NOMO-1 treated with DMSO at 0.1 percent for 48 hours (cell line): ENCODE results near the gene SPRR5.
A peak's percentile ranks its signal among the peaks of the same experiment; 100 is the strongest.

Source experiments
- DNase-seq: peaks from one replicate; lab custom pipeline; 2025; ENCODE audit not compliant: unreplicated experiment; lab: John Stamatoyannopoulos, UW

SPRR5 gene, protein sequence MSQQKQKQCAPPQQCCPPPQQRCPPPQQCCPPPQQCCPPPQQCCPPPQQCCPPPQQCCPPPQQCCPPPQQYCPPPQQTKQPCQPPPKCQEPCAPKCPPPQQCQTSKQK

DNA sequence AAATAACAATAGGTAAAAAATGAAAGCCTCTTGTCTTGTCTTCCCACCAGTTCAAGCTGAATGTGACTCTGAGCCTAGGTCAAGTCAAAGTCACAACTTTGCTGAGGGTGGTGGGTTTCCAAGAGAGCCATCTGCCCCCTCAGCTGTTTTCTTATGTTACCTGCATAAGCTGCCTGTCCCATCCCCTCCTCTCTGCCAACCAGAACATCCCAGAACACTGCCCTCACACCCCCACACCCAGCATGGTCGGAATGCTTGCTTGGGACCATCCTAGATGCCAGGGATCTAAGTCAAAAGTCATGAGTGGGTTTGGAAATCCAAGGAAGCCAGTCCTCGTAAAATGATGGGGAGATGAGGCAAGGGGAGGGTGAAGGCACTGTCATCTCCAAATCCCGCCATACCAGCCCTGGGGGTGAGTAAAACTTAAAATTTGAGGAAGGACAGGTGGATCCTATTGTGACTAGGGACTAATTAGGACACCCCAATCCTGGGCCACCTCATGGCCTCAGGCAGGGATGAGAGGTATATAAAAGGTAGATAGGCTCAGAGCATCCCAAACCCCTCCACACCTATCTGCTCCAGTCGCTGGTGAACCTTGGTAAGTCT, at the start of gene SPRR5:
Gene SPRR5, plus strand, starts transcription at position 556 of the 606 bp plus-strand sequence. CDS start 1,349 bp downstream, outside the sequence.
- DNase-seq, result no peak

DNA sequence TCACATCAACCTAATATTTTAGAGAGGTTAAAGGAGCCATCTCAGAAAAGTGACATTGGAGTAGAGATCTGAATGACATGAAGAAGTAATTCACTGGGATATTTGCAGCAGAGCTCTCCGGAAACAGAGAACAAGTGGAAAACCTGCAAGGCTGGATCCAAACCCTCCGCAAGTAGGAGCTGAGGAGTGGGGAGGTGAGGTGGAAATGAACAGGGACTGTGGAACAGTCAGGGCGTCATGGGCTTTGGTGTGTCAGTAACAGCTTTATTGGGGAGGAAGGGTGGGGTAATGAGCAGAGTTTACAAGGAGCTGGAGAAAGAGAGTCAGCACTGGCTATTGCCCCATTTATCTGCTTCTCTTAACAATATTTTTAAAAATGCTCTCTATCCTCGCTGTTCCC, 48.0 kb upstream of the SPRR5 start:
- DNase-seq, result no peak

DNA sequence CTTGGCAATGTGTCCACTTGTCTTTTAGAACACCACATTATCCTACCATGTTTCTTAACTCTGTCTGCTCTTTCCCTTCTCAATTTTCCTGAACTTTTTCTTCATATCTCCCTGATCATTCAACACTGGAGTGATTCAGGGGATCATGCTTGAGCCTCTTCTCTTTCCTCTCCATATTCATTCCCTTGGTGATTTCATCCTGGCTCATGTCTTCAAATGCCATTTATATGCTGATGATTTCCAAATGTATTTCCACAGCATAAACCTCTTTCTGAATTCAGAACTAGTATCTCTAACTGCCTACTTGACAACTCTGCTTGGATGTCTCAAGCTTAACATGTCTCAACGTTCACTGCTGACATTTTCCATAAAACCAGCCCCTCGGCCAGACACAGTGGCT, 47.1 kb upstream of the SPRR5 start:
- no peak for DNase-seq

DNA sequence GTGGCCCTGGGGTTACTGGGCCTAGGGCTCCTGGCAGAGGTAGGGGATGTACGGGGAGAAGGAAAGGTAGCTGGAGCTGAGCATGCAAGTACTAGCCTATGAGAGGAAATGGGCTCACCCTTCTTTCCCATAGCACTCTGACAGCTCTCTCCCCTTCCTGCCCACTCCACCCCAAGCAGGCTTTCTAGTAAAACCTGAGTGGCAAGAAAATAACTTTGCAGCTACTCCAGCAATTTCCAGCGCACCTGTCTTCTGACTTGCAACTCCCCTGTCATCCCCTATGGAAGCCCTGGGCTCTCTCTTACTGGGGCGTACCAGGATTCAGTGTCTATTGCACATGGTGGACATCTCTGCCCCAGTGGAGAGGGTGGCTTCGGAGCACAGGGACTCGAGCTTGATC, 45.4 kb upstream of the SPRR5 start:
- no peak for DNase-seq

DNA sequence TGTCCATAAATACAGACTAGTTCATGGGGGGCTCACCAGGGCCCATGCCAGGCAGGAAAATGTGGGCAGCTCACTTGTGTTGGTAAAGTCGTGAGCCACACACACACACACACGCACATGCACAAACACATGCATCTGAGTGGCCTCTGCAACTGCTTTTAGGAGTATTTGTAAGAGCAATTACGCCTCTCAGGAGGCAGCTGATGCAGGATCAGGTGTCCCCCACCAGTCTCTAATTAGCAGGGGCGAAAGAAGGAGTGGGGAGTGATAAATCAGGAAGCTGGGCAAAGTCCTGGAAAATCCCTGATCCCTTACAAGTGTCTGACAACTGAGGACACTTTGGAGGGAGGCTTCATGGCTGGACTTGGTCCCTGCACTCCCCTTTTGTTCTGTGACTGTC, 44.4 kb upstream of the SPRR5 start:
- DNase-seq, result no peak

DNA sequence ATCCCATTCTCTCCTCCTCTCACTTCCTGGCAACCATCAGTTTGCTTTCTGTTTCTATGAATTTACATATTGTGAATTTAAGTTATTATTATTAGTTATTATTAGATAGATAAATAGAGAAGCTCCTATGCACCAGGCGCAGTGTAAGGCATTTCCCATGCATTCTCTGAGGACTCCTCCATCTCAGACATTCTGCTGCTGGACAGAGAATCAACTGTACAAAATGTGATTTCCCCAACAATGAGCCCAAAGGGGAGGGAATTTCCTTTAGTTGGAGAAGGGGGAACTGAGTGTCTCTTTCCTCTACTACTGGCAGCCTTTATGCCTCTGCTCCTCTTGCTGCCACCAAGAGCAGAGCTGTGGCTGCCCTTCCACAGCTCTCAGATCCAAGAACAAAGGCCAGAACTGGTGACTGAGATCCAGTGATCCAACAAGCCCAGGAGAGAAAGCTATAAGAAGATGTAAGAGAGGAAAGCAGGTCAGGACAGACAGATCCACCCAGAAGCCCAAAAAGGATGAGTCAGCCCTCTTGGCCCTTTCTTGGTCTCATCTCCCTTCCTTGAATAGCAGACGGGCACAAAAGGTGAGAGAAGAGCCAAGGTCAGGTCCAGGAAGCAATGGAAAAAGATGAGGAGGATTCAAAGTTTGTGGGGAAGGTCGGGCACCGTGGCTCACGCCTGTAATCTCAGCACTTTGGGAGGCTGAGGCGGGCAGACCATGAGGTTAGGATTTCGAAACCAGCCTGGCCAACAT, 42.1 kb upstream of the SPRR5 start:
- no peak for DNase-seq

DNA sequence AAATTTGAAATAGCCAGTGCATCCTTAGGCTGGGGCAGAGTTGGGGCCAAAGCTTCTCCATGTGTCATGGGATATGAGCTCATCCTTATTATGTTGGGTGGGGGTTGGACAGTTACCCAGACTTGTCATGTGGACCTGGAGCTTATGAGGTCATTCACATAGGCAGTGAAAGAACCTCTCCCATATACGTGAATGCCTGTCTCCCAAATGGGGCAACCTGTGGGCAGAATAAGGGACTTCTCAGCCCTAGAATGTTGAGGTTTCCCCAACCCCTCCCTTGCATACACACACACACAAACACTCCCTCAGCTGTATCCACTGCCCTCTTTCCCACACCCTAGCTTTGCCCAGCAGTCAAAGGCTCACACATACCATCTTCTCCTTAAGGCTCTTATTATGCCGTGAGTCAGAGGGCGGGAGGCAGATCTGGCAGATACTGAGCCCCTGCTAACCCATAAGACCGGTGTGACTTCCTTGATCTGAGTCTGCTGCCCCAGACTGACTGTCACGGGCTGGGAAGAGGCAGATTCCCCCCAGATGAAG, 40.9 kb upstream of the SPRR5 start:
- no peak for DNase-seq

DNA sequence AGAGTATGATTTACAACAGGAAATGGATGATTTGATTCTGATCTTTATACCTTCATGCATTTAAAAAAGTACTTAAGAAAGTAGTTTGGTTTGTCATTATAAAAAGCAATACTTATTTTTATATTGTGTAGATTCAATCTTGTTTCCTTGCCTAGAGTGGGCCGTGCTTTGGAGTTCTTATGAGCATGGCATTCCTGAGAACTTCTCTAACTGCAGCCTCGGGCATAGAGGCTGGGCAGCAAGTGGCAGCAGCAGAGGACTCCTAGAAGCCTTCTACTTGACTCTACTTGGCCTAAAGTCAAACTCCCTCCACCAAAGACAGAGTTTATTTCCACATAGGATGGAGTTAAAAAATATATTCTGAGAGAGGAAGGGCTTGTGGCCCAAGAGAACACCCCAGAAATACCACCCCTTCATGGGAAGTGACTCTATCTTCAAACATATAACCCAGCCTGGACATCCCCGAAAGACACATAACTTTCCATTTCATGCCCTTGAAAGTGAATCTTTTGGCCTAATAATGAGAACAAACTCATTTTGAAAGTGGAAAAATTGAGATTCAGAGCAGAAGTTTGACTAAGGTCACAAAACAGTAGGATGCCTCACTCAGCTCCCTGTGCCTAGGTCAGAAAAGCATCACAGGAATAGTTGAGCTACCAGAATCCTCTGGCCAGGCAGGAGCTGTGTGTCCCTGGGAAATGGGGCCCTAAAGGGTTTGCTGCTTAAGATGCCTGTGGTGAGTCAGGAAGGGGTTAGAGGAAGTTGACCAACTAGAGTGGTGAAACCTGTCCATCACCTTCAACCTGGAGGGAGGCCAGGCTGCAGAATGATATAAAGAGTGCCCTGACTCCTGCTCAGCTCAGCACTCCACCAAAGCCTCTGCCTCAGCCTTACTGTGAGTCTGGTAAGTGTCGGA, 39.1 kb upstream of the SPRR5 start, which contains the start of gene IVL:
Gene IVL, plus strand, starts transcription at position 861 of the 916 bp plus-strand sequence. CDS start 1,252 bp downstream, outside the sequence.
- no peak for DNase-seq

DNA sequence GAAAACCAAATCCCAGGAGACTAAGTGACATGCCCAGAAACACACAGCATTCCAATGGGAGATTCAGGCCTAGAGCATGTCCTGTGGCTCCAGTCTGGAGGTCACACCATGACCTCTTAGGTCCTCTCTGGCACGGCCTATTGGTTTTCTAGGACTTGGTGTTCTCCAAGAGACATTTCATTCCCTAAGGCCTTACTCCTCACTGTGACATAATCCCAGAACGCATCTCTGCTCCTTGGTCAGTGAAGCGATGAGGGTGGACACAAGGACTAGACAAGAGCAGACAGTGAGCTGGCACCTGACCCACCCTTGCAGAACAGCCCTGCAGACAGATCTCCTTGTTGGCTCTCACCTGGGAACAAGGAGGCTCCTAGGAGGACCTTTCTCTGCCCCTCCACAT, 37.8 kb upstream of the SPRR5 start:
- DNase-seq, result no peak

DNA sequence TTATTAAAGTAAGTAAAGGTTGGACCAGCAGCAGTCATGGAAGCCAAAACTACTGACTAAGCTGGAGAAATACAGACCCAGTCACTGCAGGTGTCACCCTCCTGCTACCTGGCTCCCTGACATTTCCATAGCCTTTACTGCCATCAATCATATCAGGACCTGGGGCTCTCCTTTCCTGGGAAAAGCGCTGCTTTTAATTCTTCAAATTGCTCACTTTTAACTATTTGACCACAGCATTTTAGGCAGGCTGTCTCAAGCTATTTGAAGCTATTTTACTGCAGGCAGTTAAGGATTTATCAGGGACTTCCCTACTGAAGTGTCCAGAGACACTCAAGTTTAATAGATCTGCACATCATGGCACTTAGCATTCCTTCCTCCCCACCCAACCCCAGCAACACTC, 34.5 kb upstream of the SPRR5 start:
- no peak for DNase-seq

DNA sequence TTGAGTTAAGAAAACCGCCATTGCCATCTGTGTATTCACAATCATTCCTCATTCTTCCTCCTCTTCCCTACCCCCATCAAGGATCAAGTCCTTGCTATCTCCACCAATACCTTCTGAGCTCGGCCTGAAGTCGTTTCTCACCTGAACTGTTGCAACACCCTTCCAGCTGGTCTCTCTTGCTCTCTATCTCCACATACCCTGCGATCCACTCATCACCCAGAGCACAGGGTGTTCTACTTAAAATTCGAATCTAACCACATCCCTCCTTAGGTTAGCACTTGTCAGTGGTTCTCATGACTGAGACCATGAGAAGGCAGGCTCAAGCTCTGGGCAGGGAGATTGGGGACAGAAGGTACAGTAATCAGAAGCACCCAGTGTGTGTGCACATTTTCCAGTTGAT, 34.1 kb upstream of the SPRR5 start:
- no peak for DNase-seq

DNA sequence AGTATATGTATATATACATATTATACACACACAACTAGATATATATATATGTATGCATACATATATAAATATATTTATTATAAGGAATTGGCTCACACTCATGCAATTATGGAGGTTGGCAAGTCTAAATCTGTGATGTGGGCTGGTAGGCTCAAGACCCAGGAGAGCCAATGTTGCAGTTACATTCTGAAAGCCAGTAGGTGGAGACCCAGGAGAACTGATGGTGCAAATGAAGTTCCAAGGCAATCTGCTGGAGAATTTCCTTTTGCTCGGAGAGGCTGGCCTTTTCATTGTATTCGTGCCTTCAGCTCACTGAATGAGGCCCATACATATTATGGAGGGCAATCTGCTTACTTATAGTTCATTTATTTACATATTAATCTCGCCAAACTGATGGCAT, 29.2 kb upstream of the SPRR5 start:
- DNase-seq, result no peak

DNA sequence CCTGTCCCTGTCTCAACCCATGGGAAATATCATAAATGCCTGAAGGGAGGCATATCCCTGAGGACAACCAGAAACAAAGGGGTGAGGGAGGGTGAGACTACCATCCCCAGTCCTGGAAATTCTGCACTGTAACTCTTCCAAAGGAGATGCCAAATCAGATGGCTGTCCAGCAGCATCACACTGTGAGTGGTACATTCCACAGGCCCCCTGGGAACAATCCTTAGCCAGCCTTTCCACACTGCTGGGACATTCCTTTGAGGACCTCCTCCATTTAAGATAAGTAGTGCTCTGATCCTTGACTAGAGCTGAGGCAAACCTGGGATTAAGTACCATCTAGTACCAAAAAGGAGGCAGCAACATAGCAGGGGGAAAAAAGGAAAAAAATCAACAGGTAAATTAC, 27.9 kb upstream of the SPRR5 start:
- no peak for DNase-seq

DNA sequence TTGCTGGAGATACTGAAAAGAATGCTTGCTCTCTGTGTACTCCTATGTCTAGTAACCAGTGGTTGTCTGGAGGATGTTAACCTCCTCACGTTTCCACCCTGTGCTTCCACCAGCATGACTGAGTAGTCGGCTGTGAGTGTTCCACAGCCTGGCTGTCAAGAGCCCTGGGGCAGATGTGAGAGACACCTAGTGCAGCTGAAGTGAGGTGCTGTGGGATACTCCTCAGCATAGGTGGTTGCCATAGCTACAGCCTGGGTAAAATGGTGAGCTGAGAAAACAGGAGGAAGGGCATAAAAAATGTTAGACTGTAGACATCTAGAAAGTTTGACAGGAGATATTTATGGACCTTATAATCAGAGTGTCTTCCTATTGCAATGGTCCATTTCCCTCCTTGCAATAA, 22.8 kb upstream of the SPRR5 start:
- DNase-seq, result no peak

DNA sequence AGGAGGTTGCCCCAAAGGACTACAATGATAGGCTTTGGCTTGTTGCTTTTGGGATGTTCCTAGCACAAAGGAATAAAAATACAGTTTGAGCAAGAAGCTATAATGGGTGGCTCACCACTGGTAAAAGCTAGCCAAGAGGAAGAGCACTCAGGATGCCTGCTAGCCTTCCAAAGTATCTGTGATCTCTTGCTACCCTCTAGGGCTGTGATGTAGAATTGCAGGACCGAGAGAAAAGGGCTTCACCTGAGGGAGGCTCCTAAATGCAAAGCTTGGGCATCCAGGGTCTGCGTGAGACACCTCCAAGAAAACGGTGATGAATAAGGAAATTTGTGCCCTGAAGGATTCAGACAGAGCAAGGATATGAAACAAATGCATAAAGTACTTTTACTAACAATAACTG, 20.9 kb upstream of the SPRR5 start:
- DNase-seq, result peak; percentile 6

DNA sequence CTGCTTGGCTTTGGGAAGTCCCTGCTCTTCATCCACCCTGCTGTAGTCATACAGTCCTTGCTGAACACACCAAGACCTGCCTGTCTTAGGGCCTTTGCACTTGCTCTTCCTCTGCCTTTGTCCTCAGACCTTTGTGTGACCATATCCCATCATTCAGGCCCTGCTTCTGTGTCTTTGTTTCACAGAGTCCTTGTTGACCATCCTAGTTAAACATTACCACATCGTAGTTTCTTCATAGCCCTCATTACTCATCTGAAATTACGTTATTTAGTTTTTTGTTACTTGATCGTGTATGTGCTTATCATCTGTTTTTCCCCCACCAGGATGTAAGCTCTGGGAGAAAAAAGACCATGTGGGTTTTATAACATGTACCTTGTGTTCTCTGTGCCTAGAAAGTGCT, 18.3 kb upstream of the SPRR5 start:
- DNase-seq, result no peak

DNA sequence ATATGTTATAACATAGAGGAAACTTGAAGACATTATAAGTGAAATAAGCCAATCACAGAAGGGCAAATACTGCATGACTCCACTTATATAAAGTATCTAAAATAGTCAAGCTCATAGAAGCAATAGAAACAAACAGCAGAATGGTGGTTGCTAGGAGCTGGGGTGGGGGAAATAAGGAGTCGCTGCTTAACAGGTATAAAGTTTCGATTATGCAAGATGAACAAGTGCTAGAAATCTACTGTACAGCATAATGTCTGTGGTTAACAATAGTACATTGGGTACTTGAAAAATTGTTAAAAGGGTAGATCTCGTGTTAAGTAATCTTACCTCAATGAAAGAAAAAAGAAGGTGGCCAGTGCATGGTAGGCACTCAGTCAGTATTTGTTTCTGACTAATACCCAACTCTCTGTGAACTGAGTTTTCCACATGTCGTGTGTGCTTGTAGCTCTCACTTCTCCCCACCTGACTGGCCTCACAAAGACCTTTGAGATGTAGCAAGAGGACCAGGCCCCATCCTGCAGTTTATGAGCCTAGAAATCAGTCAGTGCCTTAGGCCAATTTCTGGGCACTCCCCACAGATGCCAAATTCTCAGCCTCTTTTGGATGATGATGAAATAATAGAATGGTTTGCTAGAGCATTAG, 14.7 kb upstream of the SPRR5 start:
- DNase-seq, result no peak

DNA sequence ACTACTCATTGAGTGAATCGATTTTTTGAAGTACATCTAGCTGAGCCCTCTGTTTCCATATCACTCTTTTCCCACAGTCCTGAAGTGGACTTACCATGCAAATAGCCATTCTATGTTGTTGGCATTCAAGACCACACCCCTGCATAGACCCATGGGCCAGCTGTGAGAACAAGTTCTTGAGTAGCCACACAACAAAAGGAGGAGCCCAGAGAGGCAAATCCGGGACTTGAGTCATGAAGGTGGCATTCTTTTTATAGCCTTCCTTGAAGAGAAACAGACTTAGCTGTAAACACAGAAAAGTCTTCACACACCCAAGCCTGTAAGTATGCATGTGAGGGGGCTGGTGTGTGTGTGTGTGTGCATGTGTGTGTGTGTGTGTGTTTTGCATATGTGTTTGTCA, 13.8 kb upstream of the SPRR5 start:
- no peak for DNase-seq

DNA sequence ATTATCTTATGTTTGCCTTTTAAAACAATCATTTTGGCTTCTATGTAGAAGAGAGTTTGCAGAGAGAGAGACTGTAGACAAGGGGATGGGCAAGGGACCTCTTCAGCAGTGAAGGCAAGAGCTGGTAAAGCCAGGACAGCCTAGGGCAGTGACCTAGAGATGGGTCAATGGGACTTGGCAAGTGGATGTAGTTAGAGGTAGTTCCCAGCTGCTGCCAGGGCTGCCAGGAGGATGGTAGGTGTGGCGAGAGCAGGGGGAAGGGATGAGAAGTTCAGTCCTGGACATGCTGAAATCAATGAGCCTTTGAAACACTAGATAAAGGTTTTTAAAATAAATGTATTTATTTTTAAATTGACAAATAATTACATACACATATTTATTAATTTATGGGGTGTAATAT, 6.4 kb upstream of the SPRR5 start:
- no peak for DNase-seq

DNA sequence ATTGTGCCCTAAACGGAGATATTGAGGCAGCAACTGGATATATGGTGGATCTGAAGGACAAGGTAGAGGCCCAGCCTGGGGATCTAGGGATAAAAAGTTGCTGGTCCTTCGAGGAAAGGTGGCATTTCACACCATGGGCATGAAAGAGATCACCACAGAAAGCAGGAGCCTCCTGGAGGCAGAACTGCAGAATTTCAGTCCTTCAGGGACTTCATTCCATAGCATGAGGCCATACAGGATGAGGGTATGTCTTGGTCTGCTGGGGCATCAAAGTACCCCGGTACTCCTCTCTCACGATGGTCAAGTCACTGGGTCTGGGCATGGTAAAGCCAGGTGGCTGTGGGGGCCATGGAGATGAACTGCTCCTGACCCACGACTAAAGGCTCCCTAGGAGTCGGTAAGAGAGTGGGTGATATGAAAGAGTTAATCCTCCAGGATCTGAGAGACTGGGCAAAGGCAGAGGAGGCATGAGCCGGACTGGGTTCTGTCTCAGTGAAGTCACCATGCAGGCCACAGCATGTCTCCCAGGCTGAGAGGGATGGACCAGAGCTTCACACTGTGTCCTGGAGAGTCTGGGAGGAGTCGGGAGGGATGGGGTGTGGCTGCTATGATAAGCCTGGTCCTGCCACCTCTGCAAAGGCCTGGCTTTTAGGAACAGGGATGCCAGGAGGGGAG, 5.8 kb upstream of the SPRR5 start:
- no peak for DNase-seq
